ENCODE data around the gene CSNK1G3. TPM values are rescaled to one million over a fixed set of nuclear protein-coding genes. Genes with fewer than 3 reads are reported as not detected.
"Not testable (repeated sequence)": the region's sequence is repeated elsewhere in the genome, so short reads cannot be mapped to it uniquely, and the experiment has no call there.

The CSNK1G3 gene
- total RNA-seq, 4 donors from 2014 or later, result 14.6 to 23.2 (median 21.5) TPM

GRCh38 chr5:123486951-123487655 lies 24.9 kb upstream of the CSNK1G3 start:
- Histone ChIP-seq H3K4me1 (no peaks in the 10 kb centered on the region), H3K9me3 (no peaks in the 10 kb centered on the region), H3K4me3 (no peak overlapping the region), H3K27me3 (no peaks in the 10 kb centered on the region), H3K36me3 (no peaks in the 10 kb centered on the region), H3K27ac (no peak overlapping the region)
- no peak for TF ChIP-seq POLR2A (IDR thresholded peaks at IDR 0.05)
- TF ChIP-seq CTCF (IDR thresholded peaks at IDR 0.05 in 4 of 5, conservative IDR thresholded peaks at IDR 0.05 in 1 of 5), result no peak
- in situ Hi-C loops (cut with MboI; ENCODE audit: low sequenced_read_pairs in 4 of 4) (no loop called here), intact Hi-C loops (cut with DNase I; ENCODE audit: low total_unique reads) (no loop called here)
- ATAC-seq, result no peak
- no peak for DNase-seq

- no peak overlapping the region for H3K4me3 ChIP-seq
- in situ Hi-C loops (cut with MboI; ENCODE audit: low sequenced_read_pairs in 4 of 4) (no loop called here), intact Hi-C loops (cut with DNase I; ENCODE audit: low total_unique reads) (no loop called here)
- TF ChIP-seq POLR2A (IDR thresholded peaks at IDR 0.05), result no peak
- TF ChIP-seq CTCF (IDR thresholded peaks at IDR 0.05 in 4 of 5, conservative IDR thresholded peaks at IDR 0.05 in 1 of 5), result no peak
- no peak overlapping the region for H3K27ac ChIP-seq
- H3K36me3 ChIP-seq, result no peaks in the 10 kb centered on the region
- no peaks in the 10 kb centered on the region for H3K9me3 ChIP-seq
- no peaks in the 10 kb centered on the region for H3K4me1 ChIP-seq
- no peaks in the 10 kb centered on the region for H3K27me3 ChIP-seq
- DNase-seq, result no peak
- no peak for ATAC-seq
These were observed 21.0 kb upstream of the CSNK1G3 start for GRCh38 chr5:123490974-123491373.

GRCh38 chr5:123495211-123495610 lies 16.8 kb upstream of the CSNK1G3 start:
- H3K4me1 ChIP-seq; H3K36me3 ChIP-seq; intact Hi-C loops (cut with DNase I; ENCODE audit: low total_unique reads); H3K27ac ChIP-seq; H3K9me3 ChIP-seq; ATAC-seq; H3K4me3 ChIP-seq; in situ Hi-C loops (cut with MboI; ENCODE audit: low sequenced_read_pairs in 4 of 4); DNase-seq; H3K27me3 ChIP-seq: not testable (repeated sequence)

- Histone ChIP-seq H3K27me3 (no peaks in the 10 kb centered on the region), H3K4me1 (no peaks in the 10 kb centered on the region), H3K4me3 (no peak overlapping the region), H3K27ac (no peak overlapping the region), H3K9me3 (no peaks in the 10 kb centered on the region), H3K36me3 (no peaks in the 10 kb centered on the region)
- no peak for ATAC-seq
- no peak for DNase-seq
- in situ Hi-C loops (cut with MboI; ENCODE audit: low sequenced_read_pairs in 4 of 4), result no loop called here
- TF ChIP-seq CTCF (IDR thresholded peaks at IDR 0.05 in 4 of 5, conservative IDR thresholded peaks at IDR 0.05 in 1 of 5), result no peak
- TF ChIP-seq POLR2A (IDR thresholded peaks at IDR 0.05), result no peak
- intact Hi-C loops (cut with DNase I; ENCODE audit: low total_unique reads), result no loop called here
These were observed 15.1 kb upstream of the CSNK1G3 start for GRCh38 chr5:123496892-123497291.

GRCh38 chr5:123500471-123500870 lies 11.5 kb upstream of the CSNK1G3 start:
- in situ Hi-C loops (cut with MboI; ENCODE audit: low sequenced_read_pairs in 4 of 4) (no loop called here), intact Hi-C loops (cut with DNase I; ENCODE audit: low total_unique reads) (no loop called here)
- H3K4me3 ChIP-seq, result no peak overlapping the region
- no peaks in the 10 kb centered on the region for H3K4me1 ChIP-seq
- H3K9me3 ChIP-seq, result no peaks in the 10 kb centered on the region
- no peak for ATAC-seq
- no peak for DNase-seq
- no peak overlapping the region for H3K27ac ChIP-seq
- no peaks in the 10 kb centered on the region for H3K27me3 ChIP-seq
- H3K36me3 ChIP-seq, result no peaks in the 10 kb centered on the region
- TF ChIP-seq CTCF (IDR thresholded peaks at IDR 0.05 in 4 of 5, conservative IDR thresholded peaks at IDR 0.05 in 1 of 5) (no peak), POLR2A (IDR thresholded peaks at IDR 0.05) (no peak)

Measured in gastrocnemius medialis (tissue), 4 donors.